ENCODE results near the gene TMEM69.
"Not testable (repeated sequence)": the region's sequence is repeated elsewhere in the genome, so short reads cannot be mapped to it uniquely, and the experiment has no call there.

TMEM69 gene

DNA sequence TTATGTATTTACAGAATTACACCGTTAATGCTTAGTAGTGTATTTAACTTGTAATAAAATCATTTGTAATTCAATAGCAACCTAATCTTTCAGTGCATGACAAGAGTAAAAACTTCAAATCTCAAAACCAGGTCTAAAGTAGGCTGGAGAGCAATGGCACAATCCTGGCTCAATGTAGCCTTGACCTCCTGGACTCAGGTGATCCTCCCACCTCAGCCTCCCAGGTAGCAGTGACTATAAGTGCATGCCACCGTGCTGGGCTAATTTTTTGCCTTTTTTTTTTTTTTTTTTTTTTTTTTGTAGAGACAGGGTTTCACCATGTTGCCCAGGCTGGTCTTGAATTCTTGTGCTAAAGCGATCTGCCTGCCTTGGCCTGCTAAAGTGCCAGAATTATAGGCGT, 51.2 kb downstream of the TMEM69 start:
- no peak for DNase-seq (ENCODE audit: low spot score)

- not testable (repeated sequence) for DNase-seq (ENCODE audit: low spot score)
These were observed 51.7 kb downstream of the TMEM69 start for GRCh38 chr1:45739641-45740156.

Measured in activated CD4-positive, alpha-beta T cell treated with anti-CD3 and anti-CD28 coated beads, Interleukin-2, Interleukin-4, amounts not matched to agents 100 ng/mL and 50 ng/mL, durations not matched to agents 16 hours and 8 hours (primary cell).